Measurements from ENCODE around the gene SH3GL3. TPM values are rescaled to one million over a fixed set of nuclear protein-coding genes. Genes with fewer than 3 reads are reported as not detected.

SH3GL3 gene
- total and polyA plus RNA-seq, 2 of the 8 experiments (the other 6 are each of a cell fraction or from before 2014, with no cell fraction given), result 14.1 to 19.1 TPM

- TF ChIP-seq CHD7 (IDR thresholded peaks at IDR 0.05; ENCODE audit: insufficient replicate concordance, low read length), result no peak
- TF ChIP-seq NANOG (IDR thresholded peaks at IDR 0.05; ENCODE audit: insufficient read depth, low read depth, low read length, poor library complexity, severe bottlenecking), result no peak
- TF ChIP-seq BCL11A (IDR thresholded peaks at IDR 0.05; ENCODE audit: low read depth in 2 of 2, low read length in 2 of 2), result no peak
Observed at GRCh38 chr15:83435202-83435601, 11.9 kb upstream of the SH3GL3 start (continued).

Data from H1 (cell line).